DND-41 (cell line): Measurements from ENCODE around the gene TMED1.

ENCODE experiments used
- ATAC-seq: fragments of 200-7000 bp; cut with Tn5 transposase; 3 replicates; pipeline ENCODE4 v1.9.1; 2021; ENCODE audit warnings: low read depth; ENCODE audit not compliant: insufficient read depth
- DNase-seq: peaks from one replicate; pipeline ENCODE4 v3.0.0-alpha.2; 2020
- H2AFZ ChIP-seq: 2 replicates; pipeline ENCODE4 v1.6.0; 2012; ENCODE audit warnings: low read depth, low read length
- H3K27ac ChIP-seq: 2 replicates; pipeline ENCODE4 v1.5.1; 2012; ENCODE audit warnings: low read length, inconsistent platforms
- H3K27me3 ChIP-seq: fragments of 200-600 bp; sonication (generic); 2 replicates; pipeline ENCODE4 v1.6.0; 2012; ENCODE audit warnings: low read length, mild to moderate bottlenecking, inconsistent platforms; ENCODE audit not compliant: insufficient read depth, poor library complexity
- H3K36me3 ChIP-seq: 2 replicates; pipeline ENCODE4 v1.5.1; 2012; ENCODE audit warnings: low read length, inconsistent platforms; ENCODE audit not compliant: insufficient read depth
- H3K4me1 ChIP-seq: 2 replicates; pipeline ENCODE4 v1.5.1; 2012; ENCODE audit warnings: mild to moderate bottlenecking, low read length; ENCODE audit not compliant: insufficient read depth
- H3K4me2 ChIP-seq: 2 replicates; pipeline ENCODE4 v1.6.0; 2012; ENCODE audit warnings: mild to moderate bottlenecking, moderate library complexity, low read length, inconsistent platforms; ENCODE audit not compliant: insufficient read depth
- H3K4me3 ChIP-seq, 2 experiments: fragments of 200-600 bp in 1 of 2; shearing (Covaris generic) in 1 of 2; 2 replicates each; pipeline ENCODE4 v1.5.1; 2012 to 2016; ENCODE audit warnings: inconsistent platforms in 2 of 2, low read length in 2 of 2, mild to moderate bottlenecking in 2 of 2, low read depth in 1 of 2, moderate library complexity in 1 of 2
- H3K79me2 ChIP-seq: 2 replicates; pipeline ENCODE4 v1.6.0; 2012; ENCODE audit warnings: low read length, inconsistent platforms; ENCODE audit not compliant: insufficient read depth
- H3K9ac ChIP-seq: 2 replicates; pipeline ENCODE4 v1.6.0; 2012; ENCODE audit warnings: low read depth, mild to moderate bottlenecking, inconsistent platforms, low read length, moderate library complexity
- H3K9me3 ChIP-seq: 2 replicates; pipeline ENCODE4 v1.5.1; 2012; ENCODE audit warnings: low read length, moderate library complexity, mild to moderate bottlenecking, inconsistent platforms; ENCODE audit not compliant: insufficient read depth, severe bottlenecking
- H4K20me1 ChIP-seq: 2 replicates; pipeline ENCODE4 v1.6.0; 2012; ENCODE audit warnings: low read length; ENCODE audit not compliant: insufficient read depth
- CTCF ChIP-seq: IDR thresholded peaks from 2 replicates; pipeline ENCODE4 v1.5.1; 2012; ENCODE audit warnings: borderline replicate concordance, low read length, moderate library complexity, mild to moderate bottlenecking; ENCODE audit not compliant: poor library complexity, severe bottlenecking; ENCODE audit errors: extremely low read depth
- EZH2 ChIP-seq: IDR thresholded peaks from 3 replicates; pipeline ENCODE4 v1.6.1; 2012; ENCODE audit warnings: borderline replicate concordance, low read depth, mild to moderate bottlenecking, moderate library complexity, low read length, inconsistent platforms; ENCODE audit not compliant: severe bottlenecking

TMED1 gene

GRCh38 chr19:10835754-10836478, at the start of gene TMED1:
TSS of gene TMED1 (minus strand) at chr19:10836212. CDS start at chr19:10836191, 21 bp downstream.
- H3K36me3 ChIP-seq, result peaks cover 38% of the 10 kb centered on the region
- H2AFZ ChIP-seq, result peak within 1 kb of the TSS; percentile 98
- peaks cover 26% of the 10 kb centered on the region for H3K4me1 ChIP-seq
- peaks cover 16% of the 10 kb centered on the region; the same call in 1 of the 2 replicates for H4K20me1 ChIP-seq
- peak; percentile 32 for TF ChIP-seq CTCF
- no peak for TF ChIP-seq EZH2
- H3K4me3 ChIP-seq, result peak within 1 kb of the TSS; percentile 81 to 90
- peak within 1 kb of the TSS; percentile 99 for H3K9ac ChIP-seq
- H3K27ac ChIP-seq, result peak within 1 kb of the TSS; percentile 98
- no peaks in the 10 kb centered on the region for H3K27me3 ChIP-seq
- no peaks in the 10 kb centered on the region for H3K9me3 ChIP-seq
- H3K79me2 ChIP-seq, result peaks cover 11% of the 10 kb centered on the region
- DNase-seq, result peak; percentile 99
- peak; percentile 88 for ATAC-seq
- H3K4me2 ChIP-seq, result peak within 1 kb of the TSS; percentile 93

- H3K4me3 ChIP-seq, result no peak overlapping the region
- no peaks in the 10 kb centered on the region for H3K27me3 ChIP-seq
- ATAC-seq (no peak), DNase-seq (no peak)
- peaks cover 90% of the 10 kb centered on the region for H3K79me2 ChIP-seq
- H3K9me3 ChIP-seq, result no peaks in the 10 kb centered on the region
- no peak overlapping the region for H3K9ac ChIP-seq
- TF ChIP-seq CTCF, result no peak
- no peak for TF ChIP-seq EZH2
- H3K4me1 ChIP-seq, result no peaks in the 10 kb centered on the region
- no peak overlapping the region for H3K4me2 ChIP-seq
- H3K27ac ChIP-seq, result no peak overlapping the region
- H4K20me1 ChIP-seq, result peaks cover 57% of the 10 kb centered on the region
- H2AFZ ChIP-seq, result no peak overlapping the region
- H3K36me3 ChIP-seq, result peaks cover 9% of the 10 kb centered on the region; the same call in 1 of the 2 replicates
Observed at GRCh38 chr19:10885201-10886169, 49.5 kb upstream of the TMED1 start.

GRCh38 chr19:10884274-10884673, 48.3 kb upstream of the TMED1 start:
- peaks cover 96% of the 10 kb centered on the region for H3K79me2 ChIP-seq
- ATAC-seq (no peak), DNase-seq (no peak)
- peaks cover 15% of the 10 kb centered on the region for H3K36me3 ChIP-seq
- no peak overlapping the region for H2AFZ ChIP-seq
- no peaks in the 10 kb centered on the region for H3K27me3 ChIP-seq
- H3K4me2 ChIP-seq, result no peak overlapping the region
- no peak overlapping the region for H3K9ac ChIP-seq
- no peaks in the 10 kb centered on the region for H3K4me1 ChIP-seq
- H4K20me1 ChIP-seq, result peaks cover 66% of the 10 kb centered on the region
- no peak for TF ChIP-seq EZH2
- TF ChIP-seq CTCF, result no peak
- no peaks in the 10 kb centered on the region for H3K9me3 ChIP-seq
- no peak overlapping the region for H3K4me3 ChIP-seq
- H3K27ac ChIP-seq, result no peak overlapping the region
